ENCODE measurements around the gene RNF41.
A peak's percentile ranks its signal among the peaks of the same experiment; 100 is the strongest.

Gene RNF41

DNA sequence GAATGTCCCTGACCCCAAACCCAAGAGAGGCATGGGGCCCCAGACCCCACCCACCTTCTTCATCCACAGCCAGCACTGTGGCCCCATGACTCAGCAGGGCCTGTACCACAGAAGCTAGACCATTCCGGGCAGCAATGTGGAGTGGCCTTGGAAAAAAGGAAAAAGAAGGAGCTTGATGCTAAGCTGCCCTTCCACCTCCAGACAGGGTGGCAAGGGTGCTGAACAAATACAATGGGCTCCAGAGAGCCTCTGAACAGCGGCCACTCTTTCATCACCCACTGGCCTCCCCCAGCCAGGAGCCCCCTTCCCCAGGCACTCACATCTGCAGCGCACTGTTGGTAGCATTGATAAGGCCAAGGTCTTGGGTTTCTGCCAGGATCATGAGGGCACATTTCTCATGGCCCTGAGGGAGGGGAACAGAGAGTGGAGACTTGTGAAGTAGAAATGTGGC, 22.0 kb upstream of the RNF41 start:
- DNase-seq (ENCODE audit: low read depth, low spot score): no peak

DNA sequence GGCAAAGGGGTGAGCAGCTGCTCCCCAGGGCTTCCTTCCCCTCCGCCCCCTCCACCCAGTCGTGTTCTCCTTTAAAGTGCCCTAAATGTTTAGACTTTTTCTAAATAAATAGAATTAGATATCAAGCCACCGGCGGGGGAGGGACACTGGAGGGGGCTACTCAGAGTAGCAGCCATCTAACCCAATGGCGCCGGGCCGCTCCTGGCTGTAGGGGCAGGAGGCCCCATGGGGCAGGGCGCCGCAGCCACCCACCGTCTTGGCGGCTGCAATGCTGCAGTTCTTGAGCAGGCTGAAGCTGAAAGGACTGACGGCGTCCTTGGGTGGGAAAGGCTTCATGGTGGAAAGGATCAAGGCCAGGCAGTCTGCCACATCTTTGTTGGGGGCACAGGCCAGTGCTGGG, 21.3 kb upstream of the RNF41 start:
- DNase-seq (ENCODE audit: low read depth, low spot score): no peak

DNA sequence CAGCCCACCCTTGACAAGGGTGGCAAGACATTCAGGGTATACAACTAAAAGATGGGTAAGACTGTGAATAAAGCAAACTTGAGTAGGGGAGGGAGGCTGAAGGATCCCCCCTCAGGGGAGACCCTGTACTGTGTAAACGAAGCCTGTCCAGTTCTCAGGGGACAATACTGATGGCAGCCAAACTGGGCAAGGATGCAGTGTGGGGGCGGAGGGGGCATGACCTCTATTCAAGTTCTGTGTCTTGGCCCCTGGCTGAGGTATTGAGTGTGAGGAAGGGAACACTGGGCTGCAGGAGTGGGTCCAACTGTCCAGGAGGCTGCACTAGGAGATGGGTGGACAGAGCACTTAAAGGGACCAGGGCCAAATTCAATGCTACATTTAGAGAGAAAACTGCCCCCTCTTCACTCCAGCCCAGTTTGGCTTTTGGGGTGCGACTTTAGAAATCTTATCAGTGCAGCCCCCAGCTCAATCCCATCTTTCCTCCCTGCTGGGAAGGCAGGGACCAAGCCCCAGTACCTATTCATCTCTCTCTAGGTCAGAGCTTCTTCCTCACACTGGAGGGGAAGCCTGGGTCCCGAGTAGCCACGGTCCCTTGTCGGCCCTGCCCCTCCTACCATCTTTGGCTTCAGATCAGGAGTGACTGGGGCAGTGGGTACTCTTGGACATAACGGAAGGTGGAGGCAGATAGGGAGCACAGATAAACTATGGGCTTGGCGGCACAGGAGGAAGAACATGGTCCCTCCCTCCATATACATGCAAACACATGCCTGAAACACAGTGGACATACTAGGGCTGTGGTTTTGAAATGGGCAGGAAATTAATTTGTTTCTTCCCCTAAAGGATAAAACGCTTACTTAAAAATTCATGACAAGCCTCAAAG, 19.9 kb upstream of the RNF41 start:
- no peak for DNase-seq (ENCODE audit: low read depth, low spot score)

DNA sequence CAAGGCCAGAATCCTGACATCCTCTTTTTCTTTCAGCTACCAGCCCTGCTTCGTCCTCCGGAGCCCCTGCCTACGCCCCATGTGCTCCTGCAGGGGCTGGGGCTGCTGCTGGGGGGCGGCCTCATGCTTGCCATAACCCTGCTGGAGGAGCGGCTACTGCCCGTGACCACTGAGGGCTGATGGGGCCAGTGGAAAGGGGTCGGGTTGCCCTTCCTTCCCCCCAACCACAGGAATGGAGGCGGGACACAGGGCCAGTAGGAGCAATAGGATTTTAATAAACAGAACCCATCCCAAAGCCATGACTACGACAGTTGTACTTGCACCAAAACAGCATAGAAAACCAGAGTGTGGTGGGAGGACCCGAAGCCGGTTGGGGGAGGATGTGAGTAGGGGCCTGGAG, 15.8 kb upstream of the RNF41 start:
- peak; percentile 43 for DNase-seq (ENCODE audit: low read depth, low spot score)

DNA sequence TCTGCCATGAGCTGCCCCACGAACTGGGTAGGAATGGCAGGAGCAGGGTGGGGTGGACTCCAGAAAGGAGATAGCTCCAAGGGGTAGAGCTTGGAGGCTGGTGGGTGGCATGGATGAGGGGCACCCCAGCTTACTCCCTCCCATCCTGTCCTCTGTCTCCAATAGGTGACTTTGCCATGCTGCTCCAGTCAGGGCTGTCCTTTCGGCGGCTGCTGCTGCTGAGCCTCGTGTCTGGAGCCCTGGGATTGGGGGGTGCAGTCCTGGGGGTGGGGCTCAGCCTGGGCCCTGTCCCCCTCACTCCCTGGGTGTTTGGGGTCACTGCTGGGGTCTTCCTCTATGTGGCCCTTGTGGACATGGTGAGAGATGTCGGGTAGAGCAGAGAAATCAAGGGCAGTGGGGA, 15.3 kb upstream of the RNF41 start:
- DNase-seq (ENCODE audit: low read depth, low spot score): no peak

DNA sequence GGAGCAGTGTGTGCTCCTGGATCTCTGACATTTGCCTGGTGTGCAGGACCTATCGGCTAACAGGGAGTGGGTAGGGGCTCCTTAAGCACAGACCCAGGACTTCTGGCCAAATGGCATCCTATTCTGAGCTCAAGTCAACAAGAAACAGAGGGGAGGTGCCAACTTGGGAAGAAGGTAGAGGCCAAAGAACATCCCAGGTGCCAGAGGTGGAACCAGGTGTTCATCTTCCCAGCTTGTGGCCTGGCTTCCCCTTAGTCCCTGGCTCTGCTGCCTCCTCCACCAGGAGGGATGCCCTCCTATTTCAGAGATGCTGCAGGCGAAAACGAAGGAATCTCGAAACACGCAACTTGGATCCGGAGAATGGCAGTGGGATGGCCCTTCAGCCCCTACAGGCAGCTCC, 14.4 kb upstream of the RNF41 start:
- DNase-seq (ENCODE audit: low read depth, low spot score): no peak

DNA sequence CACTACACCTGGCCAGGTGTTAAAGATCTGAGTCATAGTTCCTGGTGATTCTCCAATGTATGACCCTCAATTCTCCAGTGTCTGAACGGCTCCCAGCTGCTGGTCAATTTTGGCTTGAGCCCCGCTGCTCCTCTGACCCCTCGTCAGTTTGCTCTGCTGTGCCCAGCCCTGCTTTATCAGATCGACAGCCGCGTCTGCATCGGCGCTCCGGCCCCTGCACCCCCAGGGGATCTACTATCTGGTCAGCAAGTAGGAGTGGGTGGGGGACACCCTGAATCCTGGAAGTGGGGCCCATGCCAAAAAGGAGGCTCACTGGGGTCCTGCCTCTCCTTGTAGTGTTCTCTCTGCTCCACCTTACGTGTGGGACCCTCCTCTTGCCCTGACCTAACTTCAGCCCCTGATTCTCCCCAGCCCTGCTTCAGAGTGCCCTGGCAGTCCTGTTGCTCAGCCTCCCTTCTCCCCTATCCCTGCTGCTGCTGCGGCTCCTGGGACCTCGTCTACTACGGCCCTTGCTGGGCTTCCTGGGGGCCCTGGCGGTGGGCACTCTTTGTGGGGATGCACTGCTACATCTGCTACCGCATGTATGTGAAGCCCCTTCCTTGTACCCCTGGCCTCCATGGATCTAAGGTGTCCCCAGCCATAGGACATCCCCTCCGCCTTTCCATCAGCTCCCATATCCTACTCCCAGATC, 13.2 kb upstream of the RNF41 start:
- no peak for DNase-seq (ENCODE audit: low read depth, low spot score)

DNA sequence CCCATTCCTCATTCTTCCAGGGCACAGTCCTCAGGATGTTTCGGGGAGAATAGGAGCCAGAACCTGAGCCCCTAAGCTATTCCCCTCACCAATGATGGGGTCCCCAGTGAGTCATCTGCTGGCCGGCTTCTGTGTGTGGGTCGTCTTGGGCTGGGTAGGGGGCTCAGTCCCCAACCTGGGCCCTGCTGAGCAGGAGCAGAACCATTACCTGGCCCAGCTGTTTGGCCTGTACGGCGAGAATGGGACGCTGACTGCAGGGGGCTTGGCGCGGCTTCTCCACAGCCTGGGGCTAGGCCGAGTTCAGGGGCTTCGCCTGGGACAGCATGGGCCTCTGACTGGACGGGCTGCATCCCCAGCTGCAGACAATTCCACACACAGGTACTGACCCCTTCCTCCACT, 9.5 kb upstream of the RNF41 start:
- DNase-seq (ENCODE audit: low read depth, low spot score): no peak

DNA sequence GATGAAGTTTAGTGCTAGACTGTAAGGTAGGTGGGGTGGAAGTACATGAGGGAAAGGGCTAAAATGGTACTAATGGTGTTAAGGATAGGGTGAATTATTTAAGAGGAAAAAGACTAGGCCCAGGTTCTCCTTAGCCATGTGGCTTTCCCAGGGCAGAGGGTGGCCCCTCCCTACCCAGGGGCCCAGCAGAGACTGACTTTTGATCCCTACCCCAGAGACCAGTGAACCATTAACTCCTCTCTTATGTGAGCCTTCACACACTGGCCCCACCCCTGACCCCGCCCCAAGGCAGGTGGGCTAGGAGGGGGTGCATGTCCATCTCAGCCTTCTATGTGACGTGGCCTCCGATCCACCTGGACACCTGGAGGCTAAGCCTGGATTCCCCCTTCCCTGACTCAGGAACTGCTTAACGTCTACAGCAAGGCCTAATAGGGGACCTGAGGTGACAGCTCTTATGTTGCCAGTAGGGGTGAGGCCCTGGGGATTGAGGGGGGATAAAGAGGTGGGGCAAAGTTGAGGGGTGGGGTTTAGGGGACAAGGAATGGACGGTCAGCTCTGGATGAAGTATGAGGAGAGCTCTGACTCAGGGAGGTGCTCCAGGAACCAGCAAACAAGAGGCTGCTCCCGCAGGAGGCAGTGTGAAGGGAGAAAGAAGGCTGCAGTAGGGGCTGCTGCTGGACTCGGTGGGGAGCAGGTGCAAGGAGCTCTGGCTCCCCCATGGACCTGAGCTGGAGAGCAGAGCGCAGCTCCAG, 8.9 kb upstream of the RNF41 start:
- no peak for DNase-seq (ENCODE audit: low read depth, low spot score)

DNA sequence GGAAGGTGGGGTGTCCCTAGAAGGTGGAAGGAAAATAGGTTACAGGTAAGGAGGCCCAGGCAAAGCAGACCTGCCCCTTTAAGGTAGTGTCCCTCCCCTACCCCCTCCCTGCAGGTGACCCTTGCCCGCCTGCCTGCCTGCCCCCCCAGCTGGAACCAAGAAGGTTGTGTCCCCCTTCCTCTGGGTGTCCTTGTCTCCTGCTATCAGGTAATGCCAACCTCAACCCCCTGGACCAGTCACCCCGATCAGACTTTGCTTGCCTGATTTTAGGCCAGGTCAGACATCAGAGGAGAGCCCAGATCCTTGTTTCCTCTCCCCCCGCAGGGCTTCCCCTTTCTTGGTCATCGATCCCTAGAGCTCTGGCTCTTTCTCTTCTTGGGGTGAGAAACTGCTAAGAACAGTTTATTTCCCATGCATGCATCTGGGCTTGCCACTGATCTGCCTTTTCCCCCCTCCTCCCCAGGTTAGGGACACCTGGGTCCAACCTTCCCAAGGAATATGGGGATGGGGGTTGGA, 8.3 kb upstream of the RNF41 start, which contains the start of gene SLC39A5:
SLC39A5 (plus strand) TSS at position 136 of the 516 bp plus-strand sequence. CDS start 1,224 bp downstream, outside the sequence.
- no peak for DNase-seq (ENCODE audit: low read depth, low spot score)

DNA sequence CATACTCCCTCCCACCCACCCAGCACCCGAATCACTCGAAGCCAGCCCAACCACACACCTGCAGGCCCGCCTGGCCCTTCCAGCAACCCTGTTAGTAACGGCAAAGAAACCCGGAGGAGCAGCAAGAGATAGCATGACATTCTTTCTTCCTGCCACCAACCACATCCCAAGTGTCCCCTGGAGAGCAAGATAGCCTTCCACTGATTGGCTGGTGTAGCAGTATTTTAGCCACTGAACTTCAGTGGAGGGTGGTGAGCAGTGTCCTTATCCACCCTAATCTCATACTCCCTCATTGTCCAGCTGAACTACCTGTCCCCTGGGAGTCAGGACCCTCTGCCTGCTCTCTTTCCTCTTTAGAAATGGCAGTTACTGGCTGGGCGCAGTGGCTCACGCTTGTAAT, 7.4 kb upstream of the RNF41 start:
- no peak for DNase-seq (ENCODE audit: low read depth, low spot score)

DNA sequence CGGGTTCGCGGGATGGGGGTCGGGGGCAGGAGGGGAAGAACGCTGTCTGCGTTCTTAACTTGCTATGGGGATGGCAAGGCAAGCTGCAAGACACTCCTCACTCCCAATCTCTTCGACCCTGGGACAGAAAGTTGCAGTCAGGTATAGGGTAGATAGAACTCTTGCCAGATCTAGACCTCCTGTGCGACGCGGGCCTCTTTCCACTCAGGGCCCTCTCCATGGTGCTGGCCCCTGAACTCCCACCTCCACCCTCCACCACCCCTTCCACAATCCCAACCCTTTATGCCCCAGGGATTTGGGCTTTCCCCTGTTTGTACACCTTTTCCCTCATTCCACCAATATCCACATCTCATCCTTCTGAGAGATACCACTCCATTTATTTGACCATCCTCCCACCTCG, 3.2 kb upstream of the RNF41 start:
- no peak for DNase-seq (ENCODE audit: low read depth, low spot score)

DNA sequence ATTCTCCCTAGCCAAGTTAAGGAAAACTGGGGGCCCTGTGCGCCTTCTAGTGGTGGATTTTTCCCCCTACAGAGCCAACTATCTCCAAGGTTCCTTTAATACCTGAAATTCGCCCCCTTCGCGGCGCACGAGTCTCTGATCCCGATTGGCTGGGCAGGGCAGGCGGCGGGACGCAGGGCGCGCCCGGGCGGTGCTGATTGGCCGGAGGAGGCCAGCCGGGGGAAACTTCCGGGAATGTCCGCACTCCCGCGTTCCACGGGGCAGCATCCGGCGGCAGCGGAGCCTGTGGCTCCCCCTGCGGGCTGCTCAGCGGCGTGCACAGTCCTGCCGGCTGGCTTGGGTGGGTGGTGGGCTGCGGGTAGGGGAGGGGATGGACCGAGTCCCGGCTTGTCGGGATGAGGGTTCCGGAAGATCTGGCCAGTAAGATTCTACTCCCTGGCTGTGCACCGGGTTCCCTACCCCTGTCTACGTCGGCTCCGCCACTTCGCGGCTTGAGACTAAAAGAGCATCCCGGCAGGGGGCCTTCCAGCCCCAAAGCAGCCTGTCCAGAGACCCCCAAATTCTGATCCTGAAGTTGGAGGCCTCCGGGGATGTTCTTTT, 2.5 kb upstream of the RNF41 start, which contains the start of gene NABP2:
NABP2 (plus strand) TSS at position 241 of the 600 bp plus-strand sequence. CDS start 515 bp downstream, outside the sequence.
- DNase-seq (ENCODE audit: low read depth, low spot score): peak; percentile 99

DNA sequence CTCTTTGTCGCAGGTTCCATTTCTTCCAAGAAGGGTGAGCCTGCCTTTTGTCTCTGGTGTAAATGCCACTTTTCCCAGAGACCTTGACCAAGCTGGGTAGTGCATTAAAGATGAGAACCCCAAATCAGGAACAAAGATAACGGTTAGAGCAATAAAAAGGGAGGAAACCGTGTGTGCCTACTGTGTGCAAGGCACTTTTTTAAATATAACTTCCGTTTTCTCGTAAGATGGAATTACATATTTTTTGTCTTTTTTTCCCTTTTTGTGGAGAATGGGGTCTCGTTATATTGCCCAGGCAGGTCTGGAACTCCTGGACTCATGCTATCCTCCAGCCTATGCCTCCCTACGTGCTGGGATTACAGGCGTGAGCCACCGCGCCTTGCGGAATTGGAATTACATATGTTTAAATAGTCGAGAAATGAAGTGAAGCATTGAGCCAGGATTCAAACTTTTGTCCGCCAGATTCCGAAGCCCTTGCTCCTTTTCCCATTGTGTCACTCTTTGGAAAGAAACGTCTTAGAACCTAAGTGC, 1.9 kb upstream of the RNF41 start:
- no peak for DNase-seq (ENCODE audit: low read depth, low spot score)

DNA sequence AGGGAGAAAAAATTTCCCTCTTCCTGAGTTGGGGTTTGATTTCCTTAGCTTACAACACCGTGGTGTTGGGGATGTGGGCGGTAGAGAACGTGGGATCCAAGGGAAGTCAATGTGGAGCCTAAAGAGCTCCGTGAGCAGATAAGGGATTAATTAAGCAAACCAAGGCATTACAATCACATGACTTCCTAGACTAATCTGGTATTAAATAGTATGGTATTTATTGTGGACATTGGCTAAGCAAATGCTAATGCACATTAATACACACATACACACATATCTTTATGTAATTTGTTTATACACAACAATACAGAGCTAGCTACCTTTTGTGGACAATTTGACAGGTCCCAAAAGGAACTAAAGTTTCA, 791 bp upstream of the RNF41 start:
- DNase-seq (ENCODE audit: low read depth, low spot score): no peak

DNA sequence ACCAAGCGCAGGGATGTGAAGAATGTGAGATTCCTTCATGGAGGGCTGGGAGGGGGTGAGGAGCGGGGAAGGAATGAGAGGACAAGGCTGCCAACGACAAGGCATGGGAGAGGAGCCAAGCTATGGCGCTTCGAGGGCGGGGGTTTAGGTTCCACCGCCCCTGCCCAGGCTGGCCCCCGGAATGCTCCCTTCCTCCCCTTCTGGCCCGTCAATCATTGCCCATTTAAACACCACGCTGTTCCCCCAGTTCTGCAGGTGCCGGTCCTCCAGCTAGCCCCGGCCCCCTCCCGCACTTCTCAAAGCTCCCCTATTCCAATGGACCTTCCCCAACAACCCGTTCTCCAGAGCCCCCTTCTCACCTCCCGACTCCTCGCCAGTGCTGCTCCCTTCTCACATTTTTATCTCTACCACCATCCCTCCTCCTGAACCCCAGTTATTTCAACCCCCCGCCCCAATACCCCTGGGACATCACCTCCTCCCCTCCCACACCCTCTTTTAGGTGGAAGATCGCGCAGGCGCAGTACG, 428 bp downstream of the RNF41 start:
- peak; percentile 95 for DNase-seq (ENCODE audit: low read depth, low spot score)

DNA sequence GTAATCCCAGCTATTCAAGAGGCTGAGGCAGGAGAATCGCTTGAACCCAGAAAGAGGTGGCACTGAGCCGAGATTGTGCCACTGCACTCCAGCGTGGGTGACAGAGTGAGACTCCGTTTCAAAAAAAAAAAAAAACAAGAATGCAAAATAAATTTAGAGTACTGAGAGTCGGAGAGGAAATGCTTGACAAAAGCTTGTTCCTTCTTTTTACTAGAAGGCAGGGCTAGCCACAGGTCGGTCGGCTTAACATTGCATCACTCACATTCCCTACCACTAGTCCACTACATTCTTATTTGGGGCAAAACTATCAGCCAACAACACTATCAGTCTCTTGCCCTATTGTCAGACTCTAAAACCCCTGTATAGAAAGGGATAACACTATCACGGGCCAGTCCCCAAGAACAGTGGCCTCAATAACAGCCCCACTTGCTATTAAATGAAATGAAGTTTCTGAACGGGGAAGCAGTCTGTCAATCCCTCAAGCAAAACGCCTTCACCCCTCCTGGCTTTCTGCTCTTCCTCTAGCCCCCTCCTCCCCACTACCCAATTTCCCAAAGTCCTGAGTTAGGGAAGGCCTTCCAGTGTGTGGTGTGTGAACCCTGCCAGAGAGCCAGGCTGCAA, 1.0 kb downstream of the RNF41 start:
- DNase-seq (ENCODE audit: low read depth, low spot score): peak; percentile 60

DNA sequence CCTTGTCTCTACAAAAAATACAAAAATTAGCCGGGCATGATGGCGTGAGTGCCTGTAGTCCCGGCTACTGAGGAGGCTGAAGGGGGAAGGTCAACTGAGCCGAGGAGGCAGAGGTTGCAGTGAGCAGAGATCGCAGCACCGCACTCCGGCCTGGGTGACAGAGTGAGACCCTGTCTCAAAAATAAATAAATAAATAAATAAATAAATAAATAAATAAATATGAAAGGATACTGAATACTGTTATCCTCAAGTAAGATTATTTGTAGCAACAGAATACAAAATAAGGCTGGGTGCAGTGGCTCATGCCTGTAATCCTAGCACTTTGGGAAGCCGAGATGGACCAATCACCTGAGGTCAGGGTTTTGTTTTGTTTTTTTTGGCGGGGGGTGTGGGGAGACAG, 1.9 kb downstream of the RNF41 start:
- DNase-seq (ENCODE audit: low read depth, low spot score): no peak

DNA sequence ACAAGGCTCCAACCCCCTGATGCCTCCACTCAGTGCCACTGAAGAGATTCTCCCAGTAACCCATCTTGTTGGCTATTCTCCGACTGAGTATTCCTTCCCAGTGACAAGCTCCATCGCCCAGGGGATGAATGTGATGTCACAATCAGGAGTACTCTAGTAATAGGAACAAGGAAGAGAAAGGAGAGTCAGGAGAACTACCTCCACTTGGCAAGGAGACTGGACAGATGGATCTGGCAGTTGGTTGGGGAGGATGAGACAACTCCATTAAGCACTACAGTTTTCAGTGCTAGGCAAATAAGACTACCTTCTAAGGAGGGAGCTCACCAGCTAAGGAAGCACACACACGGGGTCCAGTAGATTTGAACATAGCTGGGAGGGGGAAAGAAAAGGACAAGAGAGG, 5.3 kb downstream of the RNF41 start:
- DNase-seq (ENCODE audit: low read depth, low spot score): no peak

DNA sequence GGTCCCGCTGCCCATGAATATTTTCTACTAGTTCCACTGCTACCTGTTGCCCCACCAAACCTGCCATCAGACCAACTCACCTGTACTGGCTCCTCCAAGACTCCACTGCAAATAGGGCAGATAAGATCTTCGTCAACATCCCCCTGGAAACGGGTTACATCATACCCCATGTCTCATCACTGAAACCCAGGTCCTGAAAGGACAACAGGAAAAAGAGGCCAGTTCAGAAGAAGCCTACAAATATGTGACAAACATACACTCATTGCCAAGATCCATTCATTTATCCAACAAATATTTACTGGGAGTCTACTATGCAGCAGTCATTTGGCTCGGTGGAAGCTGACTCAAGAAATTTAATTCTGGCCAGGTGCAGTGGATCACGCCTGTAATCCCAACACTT, 7.8 kb downstream of the RNF41 start:
- DNase-seq (ENCODE audit: low read depth, low spot score): no peak

DNA sequence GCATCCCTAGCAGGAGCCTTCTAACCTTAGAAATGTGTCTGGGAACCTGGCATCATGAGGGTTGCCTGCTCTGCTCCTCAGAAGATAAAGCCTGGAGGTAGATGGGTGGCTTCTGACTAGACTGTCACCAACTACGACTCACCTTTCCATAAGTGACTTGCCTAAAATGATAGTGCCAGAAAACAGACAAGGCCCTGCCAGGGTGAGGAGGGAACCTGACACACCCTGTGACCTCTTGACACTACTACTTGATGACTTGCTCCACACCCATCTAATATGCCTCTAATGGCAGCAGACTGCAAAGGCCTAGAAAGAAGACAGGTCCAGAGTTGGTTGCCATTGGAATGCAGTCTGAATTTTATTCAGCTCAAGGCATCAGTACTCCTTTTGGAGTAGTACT, 9.4 kb downstream of the RNF41 start:
- DNase-seq (ENCODE audit: low read depth, low spot score): no peak
